Peyer's patch (tissue), 4 donors: ENCODE data around the gene GPR142. TPM values are rescaled to one million over a fixed set of nuclear protein-coding genes. Genes with fewer than 3 reads are reported as not detected.

ENCODE experiments used
- DNase-seq, 3 donors: peaks; one replicate each; pipeline ENCODE4 v3.0.0-alpha.2; 2017 to 2019
- H3K27ac ChIP-seq, 4 donors: fragments of 200-600 bp; sonication (generic); one replicate each; pipeline ENCODE4 v1.5.1; 2016 to 2019
- H3K27me3 ChIP-seq, 2 donors: fragments of 200-600 bp; sonication (generic); one replicate each; pipeline ENCODE4 v1.5.1; 2019
- H3K36me3 ChIP-seq, 3 donors: fragments of 200-600 bp; sonication (generic); one replicate each; pipeline ENCODE4 v1.5.1; 2016 to 2019
- H3K4me1 ChIP-seq, 4 donors: fragments of 200-600 bp; sonication (generic); one replicate each; pipeline ENCODE4 v1.5.1; 2016 to 2019
- H3K4me3 ChIP-seq, 4 donors: fragments of 200-600 bp; sonication (generic); 1 replicate in 3 of 4; 2 replicates in 1 of 4; pipeline ENCODE4 v1.5.1; 2016 to 2019; ENCODE audit warnings: mild to moderate bottlenecking in 1 of 4
- H3K9me3 ChIP-seq, 4 donors: fragments of 200-600 bp; sonication (generic); one replicate each; pipeline ENCODE4 v1.5.1; 2016 to 2019; ENCODE audit warnings: mild to moderate bottlenecking in 1 of 4
- CTCF ChIP-seq, 6 experiments: fragments of 450-650 bp in 4 of 6; fragments of 200-600 bp in 2 of 6; sonication (generic) in 1 of 6; IDR thresholded peaks; one replicate each; pipeline ENCODE4 v1.5.1; 2017 to 2019; ENCODE audit warnings: antibody characterized with exemption in 6 of 6, mild to moderate bottlenecking in 3 of 6, moderate library complexity in 1 of 6
- POLR2A ChIP-seq, 2 donors: fragments of 450-650 bp; IDR thresholded peaks; one replicate each; pipeline ENCODE4 v1.5.1; 2017; ENCODE audit warnings: antibody characterized with exemption in 2 of 2, mild to moderate bottlenecking in 2 of 2, moderate library complexity in 2 of 2
- total RNA-seq, 4 donors: library from RNA; depleted of rRNA; stranded (reverse); fragments of >200 nt; gene quantifications; one replicate each; pipeline ENCODE4 v1.1.0, GENCODE V29; 2016

Gene GPR142
- total RNA-seq, 4 donors from 2014 or later = 0.53 to 1.1 (median 0.85) TPM; not detected in 1

- Histone ChIP-seq H3K9me3 (no peaks in the 10 kb centered on the region), H3K27me3 (no peaks in the 10 kb centered on the region), H3K27ac (no peak overlapping the region), H3K36me3 (no peaks in the 10 kb centered on the region), H3K4me3 (no peak overlapping the region), H3K4me1 (no peaks in the 10 kb centered on the region)
- DNase-seq = no peak
- no peak for TF ChIP-seq CTCF (IDR thresholded peaks at IDR 0.05)
- TF ChIP-seq POLR2A (IDR thresholded peaks at IDR 0.05) = no peak
These were observed 40.1 kb downstream of the GPR142 start for GRCh38 chr17:74407384-74407783.

- Histone ChIP-seq H3K27ac (no peak overlapping the region), H3K36me3 (no peaks in the 10 kb centered on the region), H3K9me3 (no peaks in the 10 kb centered on the region), H3K27me3 (no peaks in the 10 kb centered on the region), H3K4me1 (no peaks in the 10 kb centered on the region), H3K4me3 (no peak overlapping the region)
- DNase-seq = peak in 1 of 3 donors; percentile 59
- TF ChIP-seq POLR2A (IDR thresholded peaks at IDR 0.05) = no peak
- TF ChIP-seq CTCF (IDR thresholded peaks at IDR 0.05) = peak in 1 of 6 experiments; percentile 6
These were observed 41.0 kb downstream of the GPR142 start for GRCh38 chr17:74408262-74408661.

- Histone ChIP-seq H3K27me3 (no peaks in the 10 kb centered on the region), H3K36me3 (no peaks in the 10 kb centered on the region), H3K9me3 (no peaks in the 10 kb centered on the region), H3K27ac (no peak overlapping the region), H3K4me3 (no peak overlapping the region), H3K4me1 (no peaks in the 10 kb centered on the region)
- no peak for DNase-seq
- TF ChIP-seq CTCF (IDR thresholded peaks at IDR 0.05) = no peak
- no peak for TF ChIP-seq POLR2A (IDR thresholded peaks at IDR 0.05)
These were observed 41.5 kb downstream of the GPR142 start for GRCh38 chr17:74408815-74409214.

- Histone ChIP-seq H3K4me1 (no peaks in the 10 kb centered on the region), H3K9me3 (no peaks in the 10 kb centered on the region), H3K4me3 (no peak overlapping the region), H3K27me3 (no peaks in the 10 kb centered on the region), H3K27ac (no peak overlapping the region), H3K36me3 (no peaks in the 10 kb centered on the region)
- DNase-seq = no peak
- TF ChIP-seq CTCF (IDR thresholded peaks at IDR 0.05) (no peak), POLR2A (IDR thresholded peaks at IDR 0.05) (no peak)
These were observed 42.7 kb downstream of the GPR142 start for GRCh38 chr17:74410001-74410443.

- no peak for DNase-seq
- no peaks in the 10 kb centered on the region for H3K9me3 ChIP-seq
- no peak for TF ChIP-seq CTCF (IDR thresholded peaks at IDR 0.05)
- TF ChIP-seq POLR2A (IDR thresholded peaks at IDR 0.05) = no peak
- no peaks in the 10 kb centered on the region for H3K36me3 ChIP-seq
- no peak overlapping the region for H3K27ac ChIP-seq
- H3K27me3 ChIP-seq = no peaks in the 10 kb centered on the region
- peaks cover 0 to 17% (median 1%) of the 10 kb centered on the region in 4 donors for H3K4me1 ChIP-seq
- H3K4me3 ChIP-seq = no peak overlapping the region
These were observed 45.3 kb downstream of the GPR142 start for GRCh38 chr17:74412581-74412980.

GRCh38 chr17:74413491-74413890, 46.2 kb downstream of the GPR142 start:
- peaks cover 0 to 20% (median 2%) of the 10 kb centered on the region in 4 donors for H3K4me1 ChIP-seq
- no peaks in the 10 kb centered on the region for H3K36me3 ChIP-seq
- H3K27me3 ChIP-seq = no peaks in the 10 kb centered on the region
- no peak overlapping the region for H3K27ac ChIP-seq
- H3K4me3 ChIP-seq = no peak overlapping the region
- no peak for DNase-seq
- no peaks in the 10 kb centered on the region for H3K9me3 ChIP-seq
- TF ChIP-seq POLR2A (IDR thresholded peaks at IDR 0.05) (no peak), CTCF (IDR thresholded peaks at IDR 0.05) (no peak)
